Measurements from ENCODE around the gene RAPGEF4.

- TF ChIP-seq GATA2 (IDR thresholded peaks at IDR 0.05; ENCODE audit: low read depth, low read length) (no peak), GATA3 (IDR thresholded peaks at IDR 0.05; ENCODE audit: low read depth, low read length) (no peak)
Observed at GRCh38 chr2:173049831-173050230, 314.2 kb downstream of the RAPGEF4 start.
